GM12878 (cell line): ENCODE data around the gene UBE3B.

Source experiments
- CEBPZ ChIP-seq: fragments of 150-350 bp; IDR thresholded peaks from 2 replicates; pipeline ENCODE4 v1.6.1; 2016; ENCODE audit warnings: low read depth, low read length
- DPF2 ChIP-seq: fragments of 450-650 bp; IDR thresholded peaks from 2 replicates; pipeline ENCODE4 v1.6.1; 2017; ENCODE audit warnings: mild to moderate bottlenecking
- POLR2AphosphoS5 ChIP-seq: IDR thresholded peaks from 2 replicates; pipeline ENCODE4 v1.6.1; 2011; ENCODE audit warnings: mild to moderate bottlenecking, low read length, inconsistent platforms
- TF ChIP-seq, protein P1 (sequence below), 3 experiments: IDR thresholded peaks in 2 of 3; conservative IDR thresholded peaks in 1 of 3; 2 replicates each; pipeline ENCODE4 v1.5.1; 2011; ENCODE audit warnings: low read depth in 3 of 3, low read length in 3 of 3, mild to moderate bottlenecking in 3 of 3, control low read depth in 2 of 3, moderate library complexity in 2 of 3, inconsistent platforms in 1 of 3, mixed read lengths in 1 of 3; ENCODE audit not compliant: control insufficient read depth in 2 of 3, insufficient read depth in 1 of 3; ENCODE audit errors: extremely low read depth in 1 of 3

- TF ChIP-seq POLR2AphosphoS5 (no peak), DPF2 (no peak), CEBPZ (no peak)
- TF ChIP-seq, protein P1, sequence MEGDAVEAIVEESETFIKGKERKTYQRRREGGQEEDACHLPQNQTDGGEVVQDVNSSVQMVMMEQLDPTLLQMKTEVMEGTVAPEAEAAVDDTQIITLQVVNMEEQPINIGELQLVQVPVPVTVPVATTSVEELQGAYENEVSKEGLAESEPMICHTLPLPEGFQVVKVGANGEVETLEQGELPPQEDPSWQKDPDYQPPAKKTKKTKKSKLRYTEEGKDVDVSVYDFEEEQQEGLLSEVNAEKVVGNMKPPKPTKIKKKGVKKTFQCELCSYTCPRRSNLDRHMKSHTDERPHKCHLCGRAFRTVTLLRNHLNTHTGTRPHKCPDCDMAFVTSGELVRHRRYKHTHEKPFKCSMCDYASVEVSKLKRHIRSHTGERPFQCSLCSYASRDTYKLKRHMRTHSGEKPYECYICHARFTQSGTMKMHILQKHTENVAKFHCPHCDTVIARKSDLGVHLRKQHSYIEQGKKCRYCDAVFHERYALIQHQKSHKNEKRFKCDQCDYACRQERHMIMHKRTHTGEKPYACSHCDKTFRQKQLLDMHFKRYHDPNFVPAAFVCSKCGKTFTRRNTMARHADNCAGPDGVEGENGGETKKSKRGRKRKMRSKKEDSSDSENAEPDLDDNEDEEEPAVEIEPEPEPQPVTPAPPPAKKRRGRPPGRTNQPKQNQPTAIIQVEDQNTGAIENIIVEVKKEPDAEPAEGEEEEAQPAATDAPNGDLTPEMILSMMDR (IDR thresholded peaks at IDR 0.05 in 2 of 3, conservative IDR thresholded peaks at IDR 0.05 in 1 of 3; ENCODE audit: control insufficient read depth in 2 of 3, extremely low read depth in 1 of 3, insufficient read depth in 1 of 3, low read depth in 3 of 3, low read length in 3 of 3): no peak
These were observed 78.2 kb downstream of the UBE3B start for GRCh38 chr12:109555431-109556315.
